ENCODE data around the gene OXA1L. TPM values are rescaled to one million over a fixed set of nuclear protein-coding genes. Genes with fewer than 3 reads are reported as not detected.

OXA1L gene
- total RNA-seq, 2 experiments from 2014 or later = 131 to 136 TPM

- DNase-seq = no peak
- no peaks in the 10 kb centered on the region for H3K36me3 Mint-ChIP-seq
- intact Hi-C loops (cut with micrococcal nuclease) = loop anchor here (2.0 to 5.0 kb wide), 2 partner anchors 79 to 161 kb away; partner anchors contain the start of gene AJUBA
- peaks cover 26% of the 10 kb centered on the region for H3K4me1 Mint-ChIP-seq (ENCODE audit: low read depth)
- peaks cover 12% of the 10 kb centered on the region for H3K27me3 Mint-ChIP-seq
- H3K9me3 Mint-ChIP-seq = no peaks in the 10 kb centered on the region
- no peak overlapping the region for H3K27ac Mint-ChIP-seq
- ChIA-PET POLR2A (no interaction called here), CTCF (interaction anchor here (1.0 to 14.0 kb wide), 10 partner anchors 31 to 265 kb away, joined by 3 to 228 read pairs (median 10); no protein-coding TSS in a partner anchor)
- H3K4me3 Mint-ChIP-seq = no peak overlapping the region
Measured at GRCh38 chr14:22821193-22822015, 54.9 kb downstream of the OXA1L start.

DNA sequence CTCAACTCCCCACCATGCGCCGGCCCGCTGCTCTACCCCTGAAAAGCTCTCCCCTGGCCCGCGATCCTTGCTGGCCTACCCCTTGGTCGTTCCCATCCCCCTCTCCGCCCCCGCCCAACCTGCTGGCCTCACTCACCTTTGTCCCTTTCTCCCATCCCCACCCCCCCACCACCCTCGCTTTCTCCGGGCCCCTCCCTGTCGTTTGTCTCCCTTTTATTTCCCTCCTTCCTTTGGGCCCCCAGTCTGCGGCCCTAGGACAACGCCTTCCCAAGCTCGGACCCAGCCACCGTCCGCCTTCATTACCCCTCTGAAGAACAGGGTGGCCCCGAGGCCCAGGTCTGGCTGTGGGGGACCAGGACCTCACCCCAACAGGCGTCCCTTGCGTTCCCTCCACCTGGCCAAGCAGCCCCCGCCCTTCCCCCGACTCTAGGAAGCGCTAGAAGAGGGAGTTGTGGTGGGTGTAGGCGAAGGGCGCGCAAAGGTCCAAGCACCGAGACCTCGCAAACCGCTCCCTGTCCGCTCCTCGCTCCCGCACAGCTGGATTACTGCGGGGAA is 55.6 kb downstream of the OXA1L start:
- no peak for DNase-seq
- Mint-ChIP-seq H3K9me3 (no peaks in the 10 kb centered on the region), H3K4me3 (peak overlapping the region; percentile 23), H3K4me1 (ENCODE audit: low read depth) (peaks cover 26% of the 10 kb centered on the region), H3K27ac (no peak overlapping the region), H3K36me3 (no peaks in the 10 kb centered on the region), H3K27me3 (peaks cover 12% of the 10 kb centered on the region)
- intact Hi-C loops (cut with micrococcal nuclease) = loop anchor here (2.0 to 5.0 kb wide), 2 partner anchors 79 to 160 kb away; partner anchors contain the start of gene AJUBA
- ChIA-PET POLR2A (interaction anchor here (1.2 kb wide), 2 partner anchors 29 to 33 kb away, joined by 3 to 5 read pairs; no protein-coding TSS in a partner anchor), CTCF (interaction anchor here (0.6 to 14.0 kb wide), 39 partner anchors 11 to 909 kb away, joined by 3 to 228 read pairs (median 5); partner anchors contain the start of genes ABHD4, AJUBA, HAUS4 and LRP10)

Other genes with a start within 250 kb of the OXA1L start
- 100 to 1,000 TPM; 292 to 305 TPM for gene DAD1, start 177.5 kb upstream of the OXA1L start, total RNA-seq
- 10 to 100 TPM; 10.0 to 13.6 TPM for gene ABHD4, start 168.4 kb upstream of the OXA1L start, total RNA-seq
- gene OR6J1, start 122.3 kb upstream of the OXA1L start, total RNA-seq = not detected
- under 1 TPM; 0.10 to 0.34 TPM for gene SLC7A7, start 48.7 kb downstream of the OXA1L start, total RNA-seq
- 100 to 1,000 TPM; 152 to 156 TPM for gene MRPL52, start 63.2 kb downstream of the OXA1L start, total RNA-seq
- gene MMP14, start 69.9 kb downstream of the OXA1L start, total RNA-seq = 1 to 10 TPM; 1.1 to 1.4 TPM
- 10 to 100 TPM; 62.4 to 64.3 TPM for gene LRP10, start 105.1 kb downstream of the OXA1L start, total RNA-seq
- gene REM2, start 116.5 kb downstream of the OXA1L start, total RNA-seq = under 1 TPM; 0.36 to 0.77 TPM
- 10 to 100 TPM; 55.0 to 56.0 TPM for gene RBM23, start 152.5 kb downstream of the OXA1L start, total RNA-seq
- 100 to 1,000 TPM in 1 of 2 experiments, 10 to 100 TPM in 1; 85.6 to 100 TPM for gene PRMT5, start 162.7 kb downstream of the OXA1L start, total RNA-seq
- 10 to 100 TPM; 84.4 to 86.6 TPM for gene HAUS4, start 190.4 kb downstream of the OXA1L start, total RNA-seq
- gene AJUBA, start 215.9 kb downstream of the OXA1L start, total RNA-seq = 1 to 10 TPM; 1.5 to 1.7 TPM
- gene C14orf93, start 243.5 kb downstream of the OXA1L start, total RNA-seq = 10 to 100 TPM in 1 of 2 experiments, 1 to 10 TPM in 1; 7.5 to 10.8 TPM